Hippocampal formation (tissue), 2 donors: Measurements from ENCODE around the gene DACH1.

Experiments
- DNase-seq, 2 donors: peaks; one replicate each; lab custom pipeline; 2025; lab: John Stamatoyannopoulos, UW

The DACH1 gene

DNA sequence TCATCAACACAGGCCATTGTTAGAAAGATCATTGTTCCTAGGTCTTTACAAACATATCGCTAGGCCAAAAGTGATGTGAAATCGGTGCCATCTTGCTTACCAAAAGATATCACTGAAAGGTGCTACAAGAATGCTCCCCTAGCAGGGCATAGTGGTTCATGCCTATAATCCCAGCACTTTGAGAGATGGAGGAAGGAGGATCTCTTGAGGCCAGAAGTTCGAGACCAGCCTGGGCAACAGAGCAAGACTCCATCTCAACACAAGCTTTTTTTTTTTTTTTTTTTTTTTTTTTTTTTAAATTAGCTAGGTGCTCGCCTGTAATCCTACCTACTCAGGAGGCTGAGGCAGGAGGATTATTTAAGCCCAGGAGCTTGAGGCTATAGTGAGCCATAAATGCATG, 92.1 kb downstream of the DACH1 start:
- no peak for DNase-seq

DNA sequence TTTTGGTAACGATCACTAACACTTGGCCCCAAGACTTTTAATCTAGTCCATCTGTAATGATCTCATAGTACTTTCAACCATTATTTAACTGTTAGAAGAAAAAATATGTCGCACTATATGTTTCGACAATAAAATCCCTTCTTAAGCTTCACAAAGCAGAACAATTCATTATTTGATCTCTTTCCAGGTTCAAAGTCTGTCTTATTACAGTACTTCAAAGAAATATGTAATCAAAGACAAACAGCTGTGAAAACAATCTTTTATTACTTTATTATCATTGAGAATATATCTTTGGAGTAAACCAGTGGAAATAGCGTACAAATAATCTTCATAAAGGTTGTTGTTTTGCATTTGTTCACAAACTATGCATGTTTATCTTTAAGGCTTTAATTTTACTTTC, 93.5 kb downstream of the DACH1 start:
- no peak for DNase-seq

DNA sequence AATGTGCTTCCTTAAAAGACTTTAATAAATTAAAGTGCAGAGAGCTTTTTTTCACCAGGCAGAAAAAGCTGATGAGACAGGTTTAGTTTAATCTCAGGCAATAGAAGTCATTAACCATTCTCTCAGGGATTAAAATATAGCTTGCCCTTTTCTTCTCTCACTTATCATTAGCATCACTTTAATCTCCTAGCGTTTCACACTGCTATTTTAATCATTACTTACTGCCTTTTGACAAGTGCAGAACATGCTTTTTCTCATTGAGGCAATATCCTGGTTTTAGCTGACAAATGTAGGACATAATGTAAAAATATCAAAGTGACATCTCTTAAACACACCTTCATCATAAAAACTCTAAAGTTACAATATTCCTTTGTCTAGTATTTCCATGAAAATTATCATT, 94.6 kb downstream of the DACH1 start:
- DNase-seq = no peak

GRCh38 chr13:71771144-71771543, 95.9 kb downstream of the DACH1 start:
- DNase-seq = no peak

DNA sequence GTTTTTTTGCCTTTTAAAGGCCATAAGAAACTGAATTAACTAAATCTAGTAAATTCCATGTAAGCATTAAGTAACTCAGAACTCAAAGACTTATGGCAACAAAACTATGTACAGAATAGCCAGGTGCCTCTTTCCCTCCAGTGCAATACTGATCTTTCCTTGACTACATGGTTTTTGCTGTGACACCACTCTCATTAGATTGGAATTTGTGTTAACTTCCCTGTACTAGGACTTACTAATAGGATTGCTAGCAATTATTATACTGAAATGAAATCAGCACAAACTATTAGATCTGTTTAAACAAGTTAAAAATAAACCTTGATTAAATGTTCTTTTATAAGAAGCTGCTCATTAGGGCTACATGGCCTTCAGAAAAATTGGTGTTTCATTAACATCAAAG, 96.3 kb downstream of the DACH1 start:
- DNase-seq = no peak

GRCh38 chr13:71768881-71769280, 98.1 kb downstream of the DACH1 start:
- no peak for DNase-seq

DNA sequence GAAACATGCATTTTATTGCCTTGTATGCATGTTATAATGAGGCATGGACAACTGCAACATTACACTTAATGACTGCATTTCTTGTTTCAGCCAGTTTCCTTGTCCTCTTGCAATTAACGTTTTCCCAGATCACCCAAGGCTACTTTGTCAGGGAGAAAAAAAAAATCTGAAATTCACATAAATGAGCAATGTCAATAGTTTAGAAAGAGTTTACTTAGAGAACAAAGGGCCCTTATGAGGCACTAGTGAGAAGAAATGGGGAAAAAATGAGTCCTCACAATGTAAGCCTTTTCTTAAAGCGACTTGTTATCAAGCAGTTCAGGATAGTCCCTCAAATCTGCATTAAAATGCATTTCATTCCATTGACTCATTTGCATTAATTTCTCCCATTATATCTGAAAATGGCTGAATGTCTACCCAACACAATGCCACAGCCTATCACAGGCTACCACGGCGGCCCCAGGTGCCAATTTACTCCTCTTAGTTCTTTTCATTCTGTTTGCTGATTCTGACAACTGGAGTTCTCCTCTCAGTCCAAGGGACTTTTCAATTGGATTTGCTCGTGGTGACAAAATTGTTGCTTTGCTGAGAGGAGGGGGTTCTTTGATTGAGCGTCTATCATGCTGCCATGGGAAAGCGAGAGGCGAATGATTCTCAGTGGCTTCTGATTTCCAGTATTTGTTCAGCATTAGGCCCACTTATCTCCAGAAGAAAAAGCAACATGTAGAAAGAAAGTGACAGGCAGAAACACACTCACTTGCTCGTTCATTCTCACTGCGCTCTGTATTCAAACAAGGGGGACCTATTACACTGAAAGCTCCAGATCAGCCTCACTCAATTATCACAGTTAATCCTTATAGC, 107.1 kb downstream of the DACH1 start:
- no peak for DNase-seq

- no peak for DNase-seq
These were observed 108.2 kb downstream of the DACH1 start for GRCh38 chr13:71758828-71759227.

GRCh38 chr13:71754407-71754974, 112.5 kb downstream of the DACH1 start:
- no peak for DNase-seq

DNA sequence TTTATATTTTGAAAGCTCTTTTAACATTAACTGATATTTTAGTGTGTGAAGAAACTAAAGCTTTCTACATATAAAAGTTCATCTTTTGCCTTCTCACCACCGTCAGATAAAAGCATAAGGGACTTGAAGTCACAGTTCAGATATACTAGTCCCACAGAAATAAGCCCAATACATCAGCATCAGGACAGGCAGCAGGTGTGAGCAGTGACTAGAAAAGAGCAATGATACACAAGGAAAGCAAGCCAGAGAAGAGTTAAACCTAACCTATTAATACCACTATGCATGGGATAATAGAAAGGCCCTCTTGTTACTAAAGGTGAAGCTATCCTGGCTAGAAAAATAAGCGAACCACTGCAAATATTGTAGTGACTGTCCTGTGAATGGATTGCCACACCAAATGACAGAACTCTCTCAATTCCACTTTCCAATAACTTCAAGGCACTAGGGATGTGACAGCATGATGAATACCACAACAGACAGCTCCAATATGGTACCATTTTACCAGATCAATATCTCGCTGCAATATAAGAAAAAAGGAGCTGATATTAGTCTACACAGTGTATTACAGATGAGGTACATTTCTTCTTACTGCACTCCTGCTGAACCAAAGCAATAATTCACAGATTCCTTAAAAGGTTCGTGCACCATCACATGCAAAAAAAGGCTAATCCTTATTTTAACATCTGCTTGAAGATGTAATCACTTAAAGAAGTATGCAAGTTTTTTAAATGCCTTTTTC, 114.1 kb downstream of the DACH1 start:
- no peak for DNase-seq

DNA sequence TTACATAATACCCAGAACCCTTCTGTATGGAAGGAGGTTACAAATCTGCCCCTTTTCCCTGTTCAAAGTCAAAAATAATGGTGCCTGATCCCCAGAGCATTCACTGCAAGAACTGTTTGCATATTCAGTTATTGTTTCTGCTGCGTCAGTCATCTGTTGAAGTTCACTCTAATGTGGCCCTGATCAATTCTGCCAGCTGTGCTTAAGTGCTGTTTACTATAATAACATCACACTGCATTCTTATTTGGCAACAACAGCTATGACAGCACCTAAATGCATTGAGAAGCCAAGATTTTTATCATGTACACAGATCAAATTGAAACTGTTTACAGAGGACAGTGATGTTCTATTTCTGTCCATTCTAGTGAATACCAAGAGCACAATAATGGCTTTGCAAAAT, 115.9 kb downstream of the DACH1 start:
- no peak for DNase-seq

DNA sequence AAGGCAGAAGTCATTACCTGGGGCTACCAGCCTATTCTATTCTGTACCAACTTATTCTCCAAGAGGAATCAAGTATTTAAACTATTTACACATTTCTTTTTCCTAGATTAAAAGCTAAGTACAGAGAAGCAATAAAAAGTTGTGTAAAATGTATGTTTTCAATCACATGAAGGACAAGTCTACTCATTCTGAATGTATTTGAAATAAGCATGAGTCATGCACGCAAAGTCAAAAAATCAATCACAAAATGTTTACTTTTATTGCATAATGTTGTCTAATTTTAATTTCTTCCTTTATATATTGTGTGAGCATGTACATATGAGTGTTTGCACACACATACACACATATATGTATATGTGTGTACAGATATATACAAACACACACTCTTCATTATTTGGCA, 136.7 kb downstream of the DACH1 start:
- no peak for DNase-seq

DNA sequence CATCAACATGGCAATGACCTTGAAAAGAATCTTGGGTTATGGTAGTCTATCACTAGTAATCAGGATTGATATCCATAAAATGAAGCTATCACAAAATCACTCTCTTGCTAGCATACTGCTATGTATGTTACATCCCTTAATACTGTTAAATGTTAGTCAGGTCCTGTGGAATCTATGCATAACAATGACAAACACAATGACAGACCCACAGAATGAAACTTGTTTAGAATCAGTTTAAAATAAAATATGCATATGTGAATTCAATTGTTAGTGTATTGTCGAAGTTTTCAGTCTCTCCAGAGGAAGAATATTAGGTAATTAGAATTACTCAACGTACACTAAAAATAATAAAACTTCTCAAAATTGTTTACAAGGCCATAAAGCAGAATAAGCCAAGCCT, 137.6 kb downstream of the DACH1 start:
- DNase-seq = no peak

GRCh38 chr13:71727662-71728061, 139.3 kb downstream of the DACH1 start:
- no peak for DNase-seq

DNA sequence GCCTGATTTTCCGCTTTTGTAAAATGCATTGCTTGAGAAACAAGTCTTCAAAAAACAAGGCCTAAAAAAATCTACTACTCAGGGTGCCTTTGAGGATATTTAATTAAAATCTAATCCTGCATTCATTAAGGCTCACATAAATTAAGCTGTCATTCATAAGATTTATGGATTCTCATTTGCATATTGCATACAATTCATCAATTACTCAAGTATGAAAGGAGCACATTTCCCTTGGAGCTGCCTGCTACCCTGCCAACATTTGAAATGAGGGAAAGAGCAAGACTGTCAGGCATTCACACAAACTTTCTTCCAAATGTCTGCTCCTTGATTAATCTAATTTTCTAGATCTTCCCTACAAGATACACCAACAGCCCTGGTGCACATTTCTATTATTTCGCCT, 140.0 kb downstream of the DACH1 start:
- no peak for DNase-seq

GRCh38 chr13:71722206-71722605, 144.8 kb downstream of the DACH1 start:
- no peak for DNase-seq

- DNase-seq = no peak
These were observed 145.9 kb downstream of the DACH1 start for GRCh38 chr13:71721104-71721503.

DNA sequence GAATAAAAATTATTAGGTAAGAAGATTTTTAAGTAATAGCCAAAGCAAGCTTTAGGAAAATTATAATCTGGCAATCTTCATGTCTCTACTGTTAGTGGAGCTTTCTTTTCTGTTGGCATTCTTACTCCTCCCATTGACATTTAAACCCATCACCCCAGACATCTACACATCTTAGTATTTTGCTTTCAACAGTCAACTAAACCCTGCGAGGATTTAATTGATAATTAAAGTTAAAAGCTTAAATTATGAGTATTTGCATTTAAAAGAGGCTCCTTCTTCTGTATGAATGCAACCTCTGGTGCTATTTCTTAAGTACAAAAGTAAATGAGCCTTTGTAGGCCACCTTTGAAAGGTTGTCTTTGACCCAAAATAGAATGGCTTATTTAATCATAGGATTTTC, 148.1 kb downstream of the DACH1 start:
- DNase-seq = no peak

- DNase-seq = no peak
These were observed 152.1 kb downstream of the DACH1 start for GRCh38 chr13:71714802-71715375.

DNA sequence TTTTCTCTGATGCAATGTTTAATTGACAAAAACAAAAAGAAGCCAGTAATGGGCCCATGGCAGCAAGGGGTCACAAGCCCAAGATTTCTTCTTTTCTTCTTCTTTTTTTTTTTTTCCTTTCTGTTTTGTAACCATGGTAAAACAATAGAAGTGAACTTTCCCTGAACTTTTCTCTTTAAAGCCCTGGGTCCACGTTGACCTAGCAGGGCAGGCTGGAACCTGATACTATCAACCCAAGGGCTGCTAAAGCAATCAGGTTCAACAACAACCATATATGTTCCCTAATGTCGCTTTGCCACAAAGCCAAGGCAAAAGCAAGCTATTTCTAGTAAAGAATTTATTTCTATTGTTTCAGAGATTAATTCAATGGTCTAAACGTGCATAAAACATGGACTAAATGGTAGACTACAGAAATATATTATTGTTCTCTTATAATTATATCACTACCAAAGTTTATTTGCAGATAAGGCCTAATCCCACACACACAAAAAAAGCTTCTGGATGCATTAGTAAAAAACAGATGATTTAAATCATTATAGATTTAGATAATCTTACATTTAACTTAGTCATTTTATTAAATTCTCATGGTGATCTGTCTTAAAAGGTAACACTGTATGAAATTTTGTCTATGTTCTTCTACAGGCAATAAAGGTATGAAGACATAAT, 153.9 kb downstream of the DACH1 start:
- no peak for DNase-seq

DNA sequence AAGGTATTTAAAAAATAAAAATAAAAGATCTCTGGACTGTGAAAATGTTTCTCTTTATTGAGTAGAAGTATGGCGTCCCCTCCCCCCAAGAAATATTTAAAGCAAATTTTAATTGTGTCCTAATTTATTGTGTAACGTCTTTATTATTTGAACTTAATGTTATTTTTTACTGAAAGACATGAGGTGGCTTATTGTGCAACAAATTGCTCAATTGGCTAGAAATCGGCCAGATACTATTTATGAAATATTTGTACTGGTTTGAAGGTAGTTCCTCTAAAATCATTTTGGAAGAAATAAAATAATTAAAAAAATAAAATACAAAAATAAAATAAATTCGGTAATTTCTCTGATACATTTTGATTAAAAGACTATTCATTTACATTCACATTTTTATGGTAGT, 162.3 kb downstream of the DACH1 start:
- no peak for DNase-seq

- DNase-seq = no peak
These were observed 163.9 kb downstream of the DACH1 start for GRCh38 chr13:71703138-71703537.
